Spleen (tissue), 11 donors: ENCODE measurements around the gene TENT4B. TPM values are rescaled to one million over a fixed set of nuclear protein-coding genes. Genes with fewer than 3 reads are reported as not detected.
A peak's percentile ranks its signal among the peaks of the same experiment; 100 is the strongest.

ENCODE experiments used
- DNase-seq: peaks from one replicate; pipeline ENCODE4 v3.0.0-alpha.2; 2020
- H3K27ac ChIP-seq, 8 donors: fragments of 200-600 bp; sonication (generic) in 7 of 8; 1 replicate in 4 of 8; 2 replicates in 4 of 8; pipeline versions ENCODE4 v1.5.0 to v1.8.0; 2016 to 2021; ENCODE audit warnings: inconsistent platforms in 4 of 8, mild to moderate bottlenecking in 4 of 8, moderate library complexity in 1 of 8
- H3K27me3 ChIP-seq, 7 donors: fragments of 200-600 bp; sonication (generic) in 6 of 7; replicated peaks in 1 of 7; 1 replicate in 4 of 7; 2 replicates in 3 of 7; pipeline versions ENCODE4 v1.5.0 to v1.8.0; 2016 to 2021; ENCODE audit warnings: inconsistent platforms in 3 of 7, mild to moderate bottlenecking in 1 of 7
- H3K36me3 ChIP-seq, 6 donors: fragments of 200-600 bp; sonication (generic) in 5 of 6; 1 replicate in 4 of 6; 2 replicates in 2 of 6; pipeline versions ENCODE4 v1.5.0 to v1.8.0; 2016 to 2021; ENCODE audit warnings: inconsistent platforms in 2 of 6
- H3K4me1 ChIP-seq, 6 donors: fragments of 200-600 bp; sonication (generic) in 5 of 6; 1 replicate in 3 of 6; 2 replicates in 3 of 6; pipeline versions ENCODE4 v1.5.0 to v1.8.0; 2016 to 2021; ENCODE audit warnings: inconsistent platforms in 3 of 6
- H3K4me3 ChIP-seq, 8 donors: fragments of 200-600 bp; sonication (generic) in 7 of 8; 1 replicate in 4 of 8; 2 replicates in 4 of 8; pipeline versions ENCODE4 v1.5.0 to v1.8.0; 2016 to 2021; ENCODE audit warnings: inconsistent platforms in 4 of 8, mild to moderate bottlenecking in 4 of 8, moderate library complexity in 2 of 8
- H3K9me3 ChIP-seq, 8 donors: fragments of 200-600 bp; sonication (generic) in 7 of 8; 1 replicate in 4 of 8; 2 replicates in 4 of 8; pipeline versions ENCODE4 v1.5.0 to v1.8.0; 2016 to 2021; ENCODE audit warnings: inconsistent platforms in 4 of 8
- POLR2A ChIP-seq, 3 donors: fragments of 450-650 bp; IDR thresholded peaks; one replicate each; pipeline ENCODE4 v1.5.1; 2017; ENCODE audit warnings: antibody characterized with exemption in 3 of 3, mild to moderate bottlenecking in 1 of 3
- POLR2AphosphoS5 ChIP-seq, 3 donors: sonication (generic); formaldehyde crosslinking; IDR thresholded peaks; one replicate each; pipeline ENCODE4 v1.5.1; 2017; ENCODE audit warnings: antibody characterized with exemption in 3 of 3
- WGBS, 5 donors: extraction: QIAGEN DNeasy Blood & Tissue Kit in 3 of 5; methylation state at CpG; one replicate each; pipeline versions ENCODE4 v1.1.5 to v1.1.7; 2013 to 2018; 5-methylcytosine and 5-hydroxymethylcytosine counted together
- intact Hi-C: fragments of 100-400 bp; cut with DNase I; formaldehyde crosslinking; loops from one replicate; pipeline ENCODE4 v1.15.0; 2023; ENCODE audit warnings: low total_unique reads
- polyA plus RNA-seq, 3 donors: library from polyadenylated mRNA; stranded (reverse); fragments of 200-250 nt; gene quantifications; one replicate each; pipeline ENCODE4 v1.2.1, GENCODE V29; 2013
- total RNA-seq, 7 donors: library from RNA; depleted of rRNA in 3 of 7; stranded (reverse); fragments of >200 nt in 3 of 7; fragmentation: NEBNext Ultra II Directional in 4 of 7; extraction: Animal tissue kit (Norgen Biotek cat#: 25700) in 4 of 7; gene quantifications; one replicate each; pipeline versions ENCODE4 v1.1.0 to v1.2.1, GENCODE V29; 2016 to 2021
- TF ChIP-seq, protein P1 (sequence below), 11 experiments: fragments of 200-600 bp in 7 of 11; fragments of 450-650 bp in 4 of 11; sonication (generic) in 4 of 11; IDR thresholded peaks in 8 of 11; conservative IDR thresholded peaks in 3 of 11; 1 replicate in 7 of 11; 2 replicates in 4 of 11; pipeline versions ENCODE4 v1.4.0 to v1.8.0; 2016 to 2021; ENCODE audit warnings: antibody characterized with exemption in 11 of 11, inconsistent platforms in 4 of 11, mild to moderate bottlenecking in 1 of 11
- donor health status: healthy with polysubstance abuse.
- donor health status: DM: no; HTN: no; CAD: no; lungs with moderate emphysema.
- donor health status: DM: no; HTN: no; CAD: no.
- donor health status: Bipolar disorder and iron deficiency.
- donor health status: healthy.
- donor health status: DM: no; HTN: no; CAD: no.
- donor health status: DM: yes; HTN: yes; CAD: no.

The TENT4B gene
- total and polyA plus RNA-seq, 10 donors: 4.2 to 16.4 (median 12.1) TPM

DNA sequence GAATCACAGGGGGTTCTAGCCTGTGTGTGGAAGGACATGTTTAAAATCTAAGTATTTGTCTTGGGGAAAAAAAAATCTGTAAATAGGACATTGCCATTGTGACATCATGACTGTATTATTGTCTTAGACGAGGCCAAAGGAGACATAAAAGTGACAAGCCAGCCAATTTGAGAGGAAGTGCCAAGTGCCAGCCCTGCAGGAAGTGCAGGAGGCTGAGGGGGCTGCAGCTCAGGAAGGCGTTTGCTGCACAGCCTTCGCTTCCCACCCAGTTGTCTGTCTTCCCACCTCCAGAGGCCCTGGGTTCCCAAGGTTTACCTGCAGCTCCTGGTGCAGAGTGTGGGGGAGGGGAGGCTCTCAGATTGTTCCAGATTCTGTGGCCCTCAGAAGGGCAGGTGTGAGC lies 114.5 kb downstream of the TENT4B start:
- Histone ChIP-seq H3K4me1 (peaks cover 40 to 86% (median 77%) of the 10 kb centered on the region in 6 donors), H3K27me3 (no peaks in the 10 kb centered on the region), H3K9me3 (no peaks in the 10 kb centered on the region), H3K36me3 (peaks cover 0 to 6% (median 0%) of the 10 kb centered on the region in 6 donors), H3K27ac (peak overlapping the region; percentile 68 to 97 (median 84)), H3K4me3 (peak overlapping the region; percentile 29 to 68 (median 50))
- no peak for TF ChIP-seq POLR2A (IDR thresholded peaks at IDR 0.05)
- peak; percentile 42 to 71 (median 69) for TF ChIP-seq POLR2AphosphoS5 (IDR thresholded peaks at IDR 0.05)
- WGBS, 5 donors: 0 to 9% (median 0%) methylated on average over 3 of the region's 3 CpGs
- intact Hi-C loops: no loop called here
- peak; percentile 80 for DNase-seq

- peaks cover 0 to 6% (median 0%) of the 10 kb centered on the region in 6 donors for H3K36me3 ChIP-seq
- peak overlapping the region in 7 of 8 donors; percentile 54 to 97 (median 86) for H3K27ac ChIP-seq
- peak overlapping the region in 5 of 8 donors; percentile 46 to 68 (median 52) for H3K4me3 ChIP-seq
- WGBS, 5 donors: 71 to 79% (median 73%) methylated on average over 5 of the region's 5 CpGs
- no peaks in the 10 kb centered on the region for H3K9me3 ChIP-seq
- TF ChIP-seq, protein P1, sequence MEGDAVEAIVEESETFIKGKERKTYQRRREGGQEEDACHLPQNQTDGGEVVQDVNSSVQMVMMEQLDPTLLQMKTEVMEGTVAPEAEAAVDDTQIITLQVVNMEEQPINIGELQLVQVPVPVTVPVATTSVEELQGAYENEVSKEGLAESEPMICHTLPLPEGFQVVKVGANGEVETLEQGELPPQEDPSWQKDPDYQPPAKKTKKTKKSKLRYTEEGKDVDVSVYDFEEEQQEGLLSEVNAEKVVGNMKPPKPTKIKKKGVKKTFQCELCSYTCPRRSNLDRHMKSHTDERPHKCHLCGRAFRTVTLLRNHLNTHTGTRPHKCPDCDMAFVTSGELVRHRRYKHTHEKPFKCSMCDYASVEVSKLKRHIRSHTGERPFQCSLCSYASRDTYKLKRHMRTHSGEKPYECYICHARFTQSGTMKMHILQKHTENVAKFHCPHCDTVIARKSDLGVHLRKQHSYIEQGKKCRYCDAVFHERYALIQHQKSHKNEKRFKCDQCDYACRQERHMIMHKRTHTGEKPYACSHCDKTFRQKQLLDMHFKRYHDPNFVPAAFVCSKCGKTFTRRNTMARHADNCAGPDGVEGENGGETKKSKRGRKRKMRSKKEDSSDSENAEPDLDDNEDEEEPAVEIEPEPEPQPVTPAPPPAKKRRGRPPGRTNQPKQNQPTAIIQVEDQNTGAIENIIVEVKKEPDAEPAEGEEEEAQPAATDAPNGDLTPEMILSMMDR (IDR thresholded peaks at IDR 0.05 in 8 of 11, conservative IDR thresholded peaks at IDR 0.05 in 3 of 11): no peak
- TF ChIP-seq POLR2AphosphoS5 (IDR thresholded peaks at IDR 0.05): no peak
- no peak for TF ChIP-seq POLR2A (IDR thresholded peaks at IDR 0.05)
- intact Hi-C loops: no loop called here
- no peaks in the 10 kb centered on the region for H3K27me3 ChIP-seq
- H3K4me1 ChIP-seq: peaks cover 47 to 93% (median 84%) of the 10 kb centered on the region in 6 donors
- DNase-seq: peak; percentile 45
These were observed 115.2 kb downstream of the TENT4B start for GRCh38 chr16:50268352-50268751.

DNA sequence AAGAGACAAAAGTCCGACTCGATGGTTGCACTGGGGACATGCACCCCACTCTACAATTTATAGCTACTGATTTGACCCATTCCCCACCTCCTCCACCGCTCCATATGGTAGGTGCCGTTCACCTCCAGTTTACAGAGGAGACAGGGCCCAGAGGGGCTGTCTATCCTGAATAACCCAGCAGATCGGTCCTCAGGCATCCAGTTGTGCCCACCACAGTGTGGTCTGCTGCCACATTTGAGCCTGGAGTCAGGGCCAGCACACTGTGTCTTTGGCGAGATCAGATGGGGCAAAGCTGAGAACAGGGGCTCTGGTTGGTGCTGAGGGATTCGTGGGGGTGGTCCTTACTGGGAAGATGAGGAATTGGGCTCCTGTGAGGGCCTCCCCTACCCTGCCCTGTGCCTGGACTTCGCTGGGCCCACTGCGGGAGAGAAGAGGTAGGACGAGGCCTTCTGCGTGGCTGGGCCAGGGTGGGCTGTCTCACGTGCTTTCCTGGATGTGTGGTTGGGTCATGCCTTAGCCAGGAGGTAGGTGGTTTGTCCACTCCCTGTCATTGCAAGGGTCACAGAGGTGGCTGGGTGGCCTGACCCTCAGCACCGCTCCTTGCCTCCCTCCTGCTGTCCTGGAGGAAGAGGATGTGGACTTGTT lies 116.1 kb downstream of the TENT4B start:
- Histone ChIP-seq H3K27me3 (no peaks in the 10 kb centered on the region), H3K4me1 (peaks cover 53 to 96% (median 93%) of the 10 kb centered on the region in 6 donors), H3K4me3 (peak overlapping the region in 1 of 8 donors; percentile 8), H3K9me3 (no peaks in the 10 kb centered on the region), H3K36me3 (peaks cover 0 to 6% (median 0%) of the 10 kb centered on the region in 6 donors), H3K27ac (peak overlapping the region in 4 of 8 donors; percentile 86 to 97 (median 89))
- TF ChIP-seq, protein P1 (IDR thresholded peaks at IDR 0.05 in 8 of 11, conservative IDR thresholded peaks at IDR 0.05 in 3 of 11): no peak
- TF ChIP-seq POLR2AphosphoS5 (IDR thresholded peaks at IDR 0.05): no peak
- no peak for TF ChIP-seq POLR2A (IDR thresholded peaks at IDR 0.05)
- 90 to 94% (median 93%) methylated on average over 13 of the region's 13 CpGs for WGBS, 5 donors
- intact Hi-C loops: no loop called here
- peak; percentile 67 for DNase-seq

- 78 to 88% (median 86%) methylated on average over 12 of the region's 12 CpGs for WGBS, 5 donors
- Histone ChIP-seq H3K27me3 (no peaks in the 10 kb centered on the region), H3K27ac (peak overlapping the region in 4 of 8 donors; percentile 15 to 97 (median 96)), H3K4me3 (peak overlapping the region in 1 of 8 donors; percentile 8), H3K36me3 (peaks cover 0 to 6% (median 0%) of the 10 kb centered on the region in 6 donors), H3K9me3 (no peaks in the 10 kb centered on the region), H3K4me1 (peaks cover 53 to 100% (median 99%) of the 10 kb centered on the region in 6 donors)
- TF ChIP-seq POLR2AphosphoS5 (IDR thresholded peaks at IDR 0.05): no peak
- TF ChIP-seq POLR2A (IDR thresholded peaks at IDR 0.05): no peak
- TF ChIP-seq, protein P1 (IDR thresholded peaks at IDR 0.05 in 8 of 11, conservative IDR thresholded peaks at IDR 0.05 in 3 of 11): no peak
- DNase-seq: peak; percentile 59
- intact Hi-C loops: no loop called here
These were observed 116.8 kb downstream of the TENT4B start for GRCh38 chr16:50269769-50270509.
